K562 (cell line): ENCODE data around the gene PDLIM7. TPM values are rescaled to one million over a fixed set of nuclear protein-coding genes. Genes with fewer than 3 reads are reported as not detected.

Source experiments
- ATAC-seq: fragments of 200-7000 bp; cut with Tn5 transposase; 3 replicates; pipeline ENCODE4 v1.9.1; 2020; ENCODE audit warnings: moderate library complexity
- BruUV-seq: library from RNA; stranded (reverse); fragments of 400-500 nt; replicated peaks from 2 replicates; lab custom pipeline; 2021; lab: Mats Ljungman, UMichigan
- CTCF ChIA-PET: fragments of 300-600 bp; formaldehyde crosslinking; extraction: SDS; loops from one replicate; lab custom pipeline; 2021; ENCODE audit warnings: low intra/inter-chr PET ratio; lab: Yijun Ruan, JAX
- POLR2A ChIA-PET: fragments of 300-600, 350-650 bp; sonication (Branson Sonifier 250); formaldehyde crosslinking; extraction: SDS; loops from one replicate; lab custom pipeline; 2021; ENCODE audit warnings: antibody characterized with exemption, inconsistent platforms; lab: Yijun Ruan, JAX
- DNase-seq, 4 experiments: peaks; one replicate each; pipeline versions ENCODE4 v3.0.0 to v3.0.0-alpha.2; 2011 to 2018; ENCODE audit warnings: low spot score in 3 of 4, mixed read lengths in 3 of 4; ENCODE audit errors: extremely low read depth in 1 of 4
- FAIRE-seq: peaks from 2 replicates; lab custom pipeline; 2011; peaks lifted over from hg19 to GRCh38; lab: Jason Lieb, UNC
- H2AFZ ChIP-seq: 2 replicates; pipeline ENCODE4 v1.6.0; 2011; ENCODE audit warnings: low read depth, low read length, control low read depth, inconsistent platforms
- H3K27ac ChIP-seq: fragments of 200-600 bp; 3 replicates; pipeline ENCODE4 v1.8.0; 2011; ENCODE audit warnings: low read depth, mild to moderate bottlenecking, control low read depth, inconsistent platforms, low read length, moderate library complexity, mixed read lengths; ENCODE audit errors: extremely low read depth
- H3K27me3 ChIP-seq, 2 experiments: fragments of 300-600 bp in 1 of 2; 2 replicates in 1 of 2; 3 replicates in 1 of 2; pipeline versions ENCODE4 v1.6.0 to v1.8.0; 2011; ENCODE audit warnings: inconsistent platforms in 2 of 2, low read length in 2 of 2, mild to moderate bottlenecking in 1 of 2, mixed read lengths in 1 of 2, moderate library complexity in 1 of 2; ENCODE audit not compliant: control insufficient read depth in 2 of 2, insufficient read depth in 2 of 2
- H3K36me3 ChIP-seq: fragments of 300-600 bp; 3 replicates; pipeline ENCODE4 v1.8.0; 2011; ENCODE audit warnings: mild to moderate bottlenecking, low read length, inconsistent platforms; ENCODE audit not compliant: control insufficient read depth, insufficient read depth
- H3K4me1 ChIP-seq, 2 experiments: fragments of 200-600 bp in 1 of 2; replicated peaks in 1 of 2; 2 replicates in 1 of 2; 3 replicates in 1 of 2; pipeline versions ENCODE4 v1.5.1 to v1.8.0; 2011; ENCODE audit warnings: inconsistent platforms in 2 of 2, low read length in 2 of 2, mild to moderate bottlenecking in 1 of 2, mixed read lengths in 1 of 2, moderate library complexity in 1 of 2; ENCODE audit not compliant: control insufficient read depth in 2 of 2, insufficient read depth in 2 of 2
- H3K4me2 ChIP-seq: 2 replicates; pipeline ENCODE4 v1.6.1; 2011; ENCODE audit warnings: low read length, control low read depth, inconsistent platforms, mixed read lengths; ENCODE audit not compliant: insufficient read depth
- H3K4me3 ChIP-seq: fragments of 200-600 bp; sonication (generic), shearing (Covaris generic); 2 replicates; pipeline ENCODE4 v1.5.1; 2016; ENCODE audit warnings: control low read depth, inconsistent platforms
- H3K79me2 ChIP-seq: fragments of 200-600 bp; 3 replicates; pipeline ENCODE4 v1.8.0; 2011; ENCODE audit warnings: low read length, inconsistent platforms; ENCODE audit not compliant: control insufficient read depth, insufficient read depth
- H3K9ac ChIP-seq, 2 experiments: 2 replicates each; pipeline versions ENCODE4 v1.6.0 to v1.6.1; 2011; ENCODE audit warnings: low read depth in 2 of 2, low read length in 2 of 2, control low read depth in 1 of 2, inconsistent platforms in 1 of 2, mild to moderate bottlenecking in 1 of 2, mixed read lengths in 1 of 2; ENCODE audit not compliant: insufficient read depth in 1 of 2
- H3K9me1 ChIP-seq: one replicate; pipeline ENCODE4 v1.6.0; 2011; ENCODE audit warnings: inconsistent platforms, mild to moderate bottlenecking, low read length, moderate library complexity; ENCODE audit not compliant: control insufficient read depth, insufficient read depth
- H3K9me3 ChIP-seq: replicated peaks from 2 replicates; pipeline ENCODE4 v1.5.1; 2011; ENCODE audit warnings: low read depth, low read length, inconsistent platforms; ENCODE audit not compliant: control insufficient read depth, insufficient read depth
- H4K20me1 ChIP-seq: replicated peaks from 2 replicates; pipeline ENCODE4 v1.6.1; 2011; ENCODE audit warnings: low read length, inconsistent platforms, mixed read lengths; ENCODE audit not compliant: control insufficient read depth, insufficient read depth
- POLR2A ChIP-seq: fragments of 450-650 bp; conservative IDR thresholded peaks from 2 replicates; pipeline ENCODE4 v1.6.1; 2016
- POLR2G ChIP-seq: fragments of 200-400 bp; formaldehyde crosslinking; IDR thresholded peaks from 2 replicates; pipeline ENCODE4 v1.6.1; 2017; ENCODE audit warnings: low read depth, mild to moderate bottlenecking, antibody characterized with exemption, low read length, moderate library complexity
- RBFOX2 ChIP-seq: fragments of 200-400 bp; formaldehyde crosslinking; IDR thresholded peaks from 2 replicates; pipeline ENCODE4 v1.6.1; 2017; ENCODE audit warnings: low read depth, mild to moderate bottlenecking, low read length, moderate library complexity
- ZNF274 ChIP-seq: IDR thresholded peaks from 2 replicates; pipeline ENCODE4 v1.6.1; 2011; ENCODE audit warnings: low read depth, mild to moderate bottlenecking, low read length, moderate library complexity, borderline replicate concordance
- WGBS: fragments of 100-300 bp; shearing (Covaris generic); methylation state at CpG from one replicate; pipeline ENCODE4 v1.1.6; 2016; ENCODE audit warnings: low coverage, mixed read lengths; ENCODE audit not compliant: insufficient coverage; ENCODE audit errors: missing lambda C conversion rate; 5-methylcytosine and 5-hydroxymethylcytosine counted together
- in situ Hi-C: fragments of 300-500 bp; cut with MboI; formaldehyde crosslinking; loops from 4 replicates; pipeline ENCODE4 v1.15.0; 2018; ENCODE audit warnings: inconsistent platforms, mixed read lengths
- intact Hi-C: fragments of 100-400 bp; cut with micrococcal nuclease; formaldehyde crosslinking; loops from 2 replicates; pipeline ENCODE4 v1.14.2; 2022
- polyA plus RNA-seq, 8 experiments: library from polyadenylated mRNA; depleted of rRNA in 4 of 8; stranded (reverse) in 5 of 8; unstranded in 3 of 8; fragments of >200 nt; fragmentation: Nextera tagmentation in 2 of 8; fragmentation: Illumina TruSeq in 1 of 8; extraction: Ambion mirVana in 2 of 8; extraction: Trizol in 1 of 8; gene quantifications; 2 replicates each; pipeline versions ENCODE4 v1.2.1 to v1.2.3, GENCODE V29; 2011 to 2014; ENCODE audit warnings: inconsistent platforms in 1 of 8, missing spikeins in 1 of 8
- total RNA-seq, 7 experiments: library from RNA; depleted of rRNA in 6 of 7; stranded (reverse); fragments of >200 nt in 6 of 7; fragmentation: Illumina TruSeq in 2 of 7; extraction: Trizol in 2 of 7; gene quantifications; 2 replicates each; pipeline versions ENCODE4 v1.2.1 to v1.2.3, GENCODE V29; 2011 to 2021; ENCODE audit warnings: low replicate concordance in 1 of 7

PDLIM7 gene
- total and polyA plus RNA-seq, 9 of the 15 experiments (the other 6 are each of a cell fraction or from before 2014, with no cell fraction given): 2.1 to 124 (median 32.6) TPM

- POLR2A ChIA-PET: interaction anchor here (0.6 to 1.1 kb wide), 6 partner anchors 9 to 33 kb away, joined by 3 read pairs; no protein-coding TSS in a partner anchor
- no peak overlapping the region for H3K4me3 ChIP-seq
- TF ChIP-seq RBFOX2: peak; percentile 36; the same call in 1 of the 2 replicates
- TF ChIP-seq POLR2G: peak; percentile 60
- no peak for TF ChIP-seq ZNF274
- 0 out of 2 replicates have a peak, but pooled peaks have one; percentile 28 for TF ChIP-seq POLR2A
- in situ Hi-C loops (loop anchor here (10.0 kb wide), 1 partner anchor 345 kb away; no protein-coding TSS in a partner anchor), intact Hi-C loops (no loop called here)
- no TSS peak for BruUV-seq
- no peak overlapping the region for H3K27ac ChIP-seq
- no peaks in the 10 kb centered on the region for H3K27me3 ChIP-seq
- peaks cover 48% of the 10 kb centered on the region; the same call in 1 of the 3 replicates for H3K36me3 ChIP-seq
- H2AFZ ChIP-seq: no peak overlapping the region
- FAIRE-seq (no peak), DNase-seq (no peak), ATAC-seq (no peak)
- no peak overlapping the region for H3K9ac ChIP-seq
- peaks cover 7% of the 10 kb centered on the region for H4K20me1 ChIP-seq
- H3K9me3 ChIP-seq: no peaks in the 10 kb centered on the region
- H3K9me1 ChIP-seq: peaks cover 3% of the 10 kb centered on the region
- peaks cover 9% of the 10 kb centered on the region; the same call in 2 of the 3 replicates for H3K79me2 ChIP-seq
- CTCF ChIA-PET: interaction anchor here (0.6 kb wide), 1 partner anchor 70 kb away, joined by 3 read pairs; no protein-coding TSS in a partner anchor
- no peak overlapping the region for H3K4me2 ChIP-seq
- whole genome bisulfite sequencing: 96% methylated on average over 23 of the region's 28 CpGs
- peaks cover 8 to 59% of the 10 kb centered on the region in 2 experiments for H3K4me1 ChIP-seq
Observed at GRCh38 chr5:177459819-177460628, 37.4 kb downstream of the PDLIM7 start.
